Gastroesophageal sphincter (tissue), 4 donors: Measurements from ENCODE around the gene IGF2. TPM values are rescaled to one million over a fixed set of nuclear protein-coding genes. Genes with fewer than 3 reads are reported as not detected.
"Not testable (repeated sequence)": the region's sequence is repeated elsewhere in the genome, so short reads cannot be mapped to it uniquely, and the experiment has no call there.

Experiments used
- ATAC-seq: fragments of 150-250 bp; one replicate; pipeline ENCODE4 v1.9.1; 2016; ENCODE audit warnings: mild to moderate bottlenecking, moderate library complexity
- H3K27ac ChIP-seq, 4 donors: fragments of 200-600 bp; sonication (generic) in 3 of 4; 1 replicate in 3 of 4; 2 replicates in 1 of 4; pipeline ENCODE4 v1.5.1; 2016 to 2019
- H3K27me3 ChIP-seq: fragments of 200-600 bp; sonication (generic); one replicate; pipeline ENCODE4 v1.5.1; 2019
- H3K36me3 ChIP-seq, 2 donors: fragments of 200-600 bp; sonication (generic); one replicate each; pipeline ENCODE4 v1.5.1; 2019; ENCODE audit warnings: control low read depth in 1 of 2
- H3K4me1 ChIP-seq, 3 donors: fragments of 200-600 bp; sonication (generic); 1 replicate in 2 of 3; 2 replicates in 1 of 3; pipeline ENCODE4 v1.5.1; 2016 to 2019; ENCODE audit warnings: control low read depth in 2 of 3
- H3K4me3 ChIP-seq, 2 donors: fragments of 200-600 bp; sonication (generic); one replicate each; pipeline ENCODE4 v1.5.1; 2019; ENCODE audit warnings: mild to moderate bottlenecking in 1 of 2, moderate library complexity in 1 of 2
- H3K9me3 ChIP-seq, 3 donors: fragments of 200-600 bp; sonication (generic); one replicate each; pipeline ENCODE4 v1.5.1; 2017 to 2019; ENCODE audit warnings: control low read depth in 2 of 3
- CTCF ChIP-seq, 4 experiments: fragments of 200-600 bp in 2 of 4; fragments of 450-650 bp in 2 of 4; sonication (generic) in 1 of 4; IDR thresholded peaks; one replicate each; pipeline ENCODE4 v1.5.1; 2017 to 2019; ENCODE audit warnings: antibody characterized with exemption in 4 of 4, mild to moderate bottlenecking in 2 of 4, moderate library complexity in 2 of 4
- EP300 ChIP-seq: sonication (generic); formaldehyde crosslinking; IDR thresholded peaks from one replicate; pipeline ENCODE4 v1.6.1; 2017; ENCODE audit warnings: antibody characterized with exemption, mild to moderate bottlenecking
- POLR2A ChIP-seq, 2 donors: fragments of 450-650 bp; IDR thresholded peaks; one replicate each; pipeline ENCODE4 v1.6.1; 2017; ENCODE audit warnings: antibody characterized with exemption in 2 of 2, mild to moderate bottlenecking in 2 of 2, moderate library complexity in 1 of 2
- POLR2AphosphoS5 ChIP-seq: sonication (generic); formaldehyde crosslinking; IDR thresholded peaks from one replicate; pipeline ENCODE4 v1.6.1; 2017; ENCODE audit warnings: antibody characterized with exemption
- WGBS, 2 donors: methylation state at CpG; one replicate each; pipeline ENCODE4 v1.1.5; 2018; ENCODE audit warnings: low coverage in 1 of 2; 5-methylcytosine and 5-hydroxymethylcytosine counted together
- total RNA-seq, 4 donors: library from RNA; depleted of rRNA; stranded (reverse); fragments of >200 nt; gene quantifications; one replicate each; pipeline ENCODE4 v1.1.0, GENCODE V29; 2016

IGF2 gene
- total RNA-seq, 4 donors from 2014 or later: 8.7 to 49.5 (median 28.7) TPM

GRCh38 chr11:2129308-2129698 is 9.9 kb downstream of the IGF2 start:
- H3K27me3 ChIP-seq: peaks cover 69% of the 10 kb centered on the region
- no peak overlapping the region for H3K4me3 ChIP-seq
- ATAC-seq: no peak
- TF ChIP-seq EP300 (no peak), POLR2A (IDR thresholded peaks at IDR 0.05) (no peak), CTCF (IDR thresholded peaks at IDR 0.05) (no peak), POLR2AphosphoS5 (no peak)
- no peak overlapping the region for H3K27ac ChIP-seq
- 79 to 85% methylated on average over 4 to 9 of the region's 17 CpGs for WGBS, 2 donors
- no peaks in the 10 kb centered on the region for H3K36me3 ChIP-seq
- no peaks in the 10 kb centered on the region for H3K4me1 ChIP-seq
- no peaks in the 10 kb centered on the region for H3K9me3 ChIP-seq

GRCh38 chr11:2128511-2129307 is 10.5 kb downstream of the IGF2 start:
- no peak for ATAC-seq
- Histone ChIP-seq H3K27ac (no peak overlapping the region), H3K9me3 (no peaks in the 10 kb centered on the region), H3K4me1 (no peaks in the 10 kb centered on the region), H3K27me3 (peaks cover 69% of the 10 kb centered on the region), H3K36me3 (no peaks in the 10 kb centered on the region), H3K4me3 (no peak overlapping the region)
- no peak for TF ChIP-seq POLR2A (IDR thresholded peaks at IDR 0.05)
- 79% methylated on average over 9 of the region's 12 CpGs; no CpG with 5 or more reads in 1 of the 2 donors for WGBS, 2 donors

- TF ChIP-seq POLR2A (IDR thresholded peaks at IDR 0.05) (no peak), EP300 (no peak), POLR2AphosphoS5 (no peak)
- peaks cover 69% of the 10 kb centered on the region for H3K27me3 ChIP-seq
- no peak overlapping the region for H3K27ac ChIP-seq
- H3K4me1 ChIP-seq: no peaks in the 10 kb centered on the region
- no peaks in the 10 kb centered on the region for H3K9me3 ChIP-seq
- ATAC-seq: no peak
- H3K36me3 ChIP-seq: no peaks in the 10 kb centered on the region
- no CpG with 5 or more reads among the region's 7 CpGs for WGBS, 2 donors
- no peak overlapping the region for H3K4me3 ChIP-seq
These were observed 11.1 kb downstream of the IGF2 start for GRCh38 chr11:2128130-2128510.

GRCh38 chr11:2127482-2128129 is 11.6 kb downstream of the IGF2 start:
- Histone ChIP-seq H3K4me3 (no peak overlapping the region), H3K9me3 (no peaks in the 10 kb centered on the region), H3K36me3 (no peaks in the 10 kb centered on the region), H3K4me1 (no peaks in the 10 kb centered on the region), H3K27me3 (peaks cover 69% of the 10 kb centered on the region), H3K27ac (no peak overlapping the region)
- TF ChIP-seq EP300: no peak
- no peak for TF ChIP-seq CTCF (IDR thresholded peaks at IDR 0.05)
- TF ChIP-seq POLR2AphosphoS5: no peak
- TF ChIP-seq POLR2A (IDR thresholded peaks at IDR 0.05): no peak
- 59 to 80% methylated on average over 2 to 4 of the region's 8 CpGs for WGBS, 2 donors
- no peak for ATAC-seq

- Histone ChIP-seq H3K4me1 (no peaks in the 10 kb centered on the region), H3K27ac (no peak overlapping the region), H3K9me3 (no peaks in the 10 kb centered on the region), H3K36me3 (no peaks in the 10 kb centered on the region), H3K27me3 (peaks cover 70% of the 10 kb centered on the region), H3K4me3 (no peak overlapping the region)
- 81 to 86% methylated on average over 2 of the region's 2 CpGs for WGBS, 2 donors
- ATAC-seq: no peak
- no peak for TF ChIP-seq POLR2A (IDR thresholded peaks at IDR 0.05)
- TF ChIP-seq POLR2AphosphoS5: no peak
- no peak for TF ChIP-seq EP300
- TF ChIP-seq CTCF (IDR thresholded peaks at IDR 0.05): no peak
These were observed 12.6 kb downstream of the IGF2 start for GRCh38 chr11:2126520-2127085.

- H3K27ac ChIP-seq, H3K4me1 ChIP-seq, H3K9me3 ChIP-seq, H3K36me3 ChIP-seq, H3K4me3 ChIP-seq, ATAC-seq: not testable (repeated sequence)
- 69 to 85% methylated on average over 6 to 10 of the region's 10 CpGs for WGBS, 2 donors
- peaks cover 70% of the 10 kb centered on the region for H3K27me3 ChIP-seq
These were observed 14.3 kb downstream of the IGF2 start for GRCh38 chr11:2124736-2125484.
